NCI-H345 treated with DMSO at 0.1 percent for 48 hours (cell line): ENCODE data around the gene FAM217A.

Experiments
- DNase-seq: peaks from one replicate; lab custom pipeline; 2025; ENCODE audit not compliant: unreplicated experiment; lab: John Stamatoyannopoulos, UW

The FAM217A gene

DNA sequence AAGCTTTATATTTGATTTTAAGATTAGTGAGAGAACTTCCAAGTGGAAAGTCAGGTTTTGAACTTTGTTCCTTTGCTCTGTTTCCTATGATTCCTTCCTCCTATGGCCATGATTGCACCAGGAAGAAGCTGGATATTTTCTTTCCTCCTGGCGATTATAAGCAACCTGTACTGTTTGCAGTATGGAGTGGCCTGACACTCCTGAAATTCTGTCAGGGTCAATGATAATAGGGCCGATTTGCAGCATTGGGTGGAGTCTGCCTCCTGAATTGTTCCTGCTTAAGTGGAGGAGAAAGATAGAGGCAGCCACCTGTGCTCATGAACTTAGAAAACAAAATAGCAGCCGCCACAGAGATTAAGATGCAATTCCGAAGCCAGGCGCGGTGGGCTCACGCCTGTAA is 9.8 kb upstream of the FAM217A start:
- DNase-seq: no peak

DNA sequence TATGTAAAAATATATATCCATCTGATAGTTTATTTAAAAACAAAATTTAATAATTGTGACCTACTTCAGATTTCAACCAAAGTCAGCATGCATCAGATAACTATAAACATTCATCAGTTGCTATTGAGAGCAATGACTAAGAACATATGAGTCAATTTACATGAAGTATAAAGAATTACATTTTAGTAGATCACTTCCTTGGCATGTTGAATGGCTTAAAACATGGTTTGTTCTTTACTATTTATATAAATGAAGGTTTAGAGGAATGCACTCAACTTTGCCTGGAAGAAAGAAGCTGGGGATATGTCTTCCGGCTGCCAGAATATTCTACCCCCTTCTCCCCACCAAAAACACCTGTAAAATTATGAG is 6.4 kb upstream of the FAM217A start:
- DNase-seq: no peak

- DNase-seq: no peak
Observed at GRCh38 chr6:4084444-4085331, 5.8 kb upstream of the FAM217A start.

GRCh38 chr6:4074478-4075235 is 4.3 kb downstream of the FAM217A start:
- DNase-seq: no peak

DNA sequence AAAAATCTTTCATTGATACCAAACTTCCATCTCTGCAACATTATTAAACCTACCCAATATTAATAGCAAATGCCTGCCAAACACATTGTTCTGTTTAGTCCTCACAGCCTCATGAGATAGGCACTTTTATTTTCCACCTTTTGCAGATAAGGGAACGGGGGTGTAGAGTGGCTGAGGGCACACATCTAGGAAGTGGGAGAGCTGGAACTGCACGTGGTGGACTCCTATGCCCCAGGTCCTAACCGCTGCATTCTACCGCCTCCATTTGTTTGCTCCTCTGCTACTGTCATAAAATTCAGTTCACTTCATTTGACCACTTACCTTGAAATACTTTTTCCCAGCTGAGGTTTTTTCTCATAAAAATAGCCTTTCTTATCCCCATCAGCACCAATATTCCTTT is 7.6 kb downstream of the FAM217A start:
- DNase-seq: no peak

DNA sequence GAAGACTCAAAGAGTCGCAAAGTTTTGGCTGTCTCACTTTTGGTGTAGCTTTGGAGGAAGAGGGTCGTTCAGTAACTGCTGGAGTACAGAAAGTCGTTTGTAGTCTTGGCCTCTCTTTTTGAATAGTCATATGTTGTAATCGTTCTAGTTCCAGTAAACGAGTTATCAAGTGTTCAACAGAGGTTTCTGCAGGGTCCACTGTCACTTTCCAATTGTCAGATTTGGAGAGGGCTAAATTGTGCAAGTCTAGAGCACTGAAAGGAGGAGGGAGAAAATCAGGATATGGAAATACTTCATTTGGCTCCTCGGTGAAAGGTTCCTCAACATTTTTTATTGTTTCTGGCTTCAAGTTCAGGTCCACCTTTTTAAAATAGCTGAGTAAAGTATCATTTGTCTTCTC is 9.7 kb downstream of the FAM217A start:
- DNase-seq: no peak

DNA sequence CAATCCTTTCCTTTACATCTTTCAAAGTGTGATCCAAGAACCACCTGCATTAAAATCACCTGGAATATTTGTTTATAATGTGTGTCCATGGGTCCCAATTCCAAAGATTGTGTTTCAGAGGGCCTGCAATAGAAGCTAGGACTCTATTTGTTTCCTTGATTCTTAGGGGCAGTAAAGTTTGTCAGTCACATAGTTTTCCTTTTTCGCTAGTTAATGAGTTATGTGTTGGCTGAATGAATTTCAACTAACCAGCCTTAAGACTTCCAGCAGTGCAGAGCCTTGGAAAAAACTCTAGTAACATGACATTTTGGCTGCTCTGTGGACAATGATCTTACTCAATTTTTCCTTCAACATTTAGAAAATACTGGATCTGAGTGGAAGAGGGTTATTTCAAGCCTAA is 11.3 kb downstream of the FAM217A start:
- no peak for DNase-seq

GRCh38 chr6:4066029-4066755 is 12.7 kb downstream of the FAM217A start:
- DNase-seq: no peak

DNA sequence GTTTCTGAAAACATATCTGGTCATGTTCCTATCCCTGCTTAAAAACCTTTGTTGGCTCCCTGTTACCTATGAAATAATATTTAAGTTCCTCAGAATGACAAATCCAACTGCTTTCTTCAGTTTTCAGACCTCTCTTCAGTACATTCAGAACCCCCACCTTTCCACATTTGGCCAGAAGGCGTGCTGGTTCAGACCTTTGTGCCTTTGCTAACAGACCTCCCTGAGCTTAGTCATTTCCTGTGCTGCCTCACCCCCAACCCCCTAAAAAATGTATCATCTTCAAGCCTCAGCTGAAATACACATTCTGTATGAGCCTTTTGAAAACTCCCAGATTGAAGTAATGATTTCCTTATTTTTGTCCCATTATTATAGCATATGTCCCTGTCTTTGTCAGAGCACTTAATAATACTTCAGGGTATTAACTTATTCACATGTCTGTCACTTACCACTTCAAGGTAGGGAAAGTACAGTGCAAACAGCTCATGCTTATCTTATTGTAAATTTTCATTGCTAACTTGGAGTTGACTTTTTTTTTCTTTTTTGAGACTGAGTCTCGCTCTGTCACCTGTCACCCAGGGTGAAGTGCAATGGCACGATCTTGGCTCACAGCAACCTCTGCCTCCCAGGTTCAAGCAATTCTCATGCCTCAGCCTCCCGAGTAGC is 19.7 kb downstream of the FAM217A start:
- no peak for DNase-seq

DNA sequence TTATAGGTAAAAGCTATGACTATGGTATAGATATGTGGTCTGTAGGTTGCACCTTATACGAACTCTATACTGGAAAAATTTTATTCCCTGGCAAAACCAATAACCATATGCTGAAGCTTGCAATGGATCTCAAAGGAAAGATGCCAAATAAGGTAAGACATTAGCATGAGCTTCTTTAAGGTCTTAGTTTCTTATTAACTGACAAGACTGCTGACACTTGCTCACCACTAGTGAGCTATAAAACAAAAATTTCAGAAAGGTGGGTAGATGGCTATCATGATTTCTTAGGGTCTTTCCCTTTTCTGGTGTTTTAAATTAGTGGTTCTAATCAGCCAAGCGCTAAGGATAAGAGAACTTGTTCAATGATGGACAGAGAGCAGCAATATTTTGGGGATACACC is 21.9 kb downstream of the FAM217A start:
- DNase-seq: no peak

DNA sequence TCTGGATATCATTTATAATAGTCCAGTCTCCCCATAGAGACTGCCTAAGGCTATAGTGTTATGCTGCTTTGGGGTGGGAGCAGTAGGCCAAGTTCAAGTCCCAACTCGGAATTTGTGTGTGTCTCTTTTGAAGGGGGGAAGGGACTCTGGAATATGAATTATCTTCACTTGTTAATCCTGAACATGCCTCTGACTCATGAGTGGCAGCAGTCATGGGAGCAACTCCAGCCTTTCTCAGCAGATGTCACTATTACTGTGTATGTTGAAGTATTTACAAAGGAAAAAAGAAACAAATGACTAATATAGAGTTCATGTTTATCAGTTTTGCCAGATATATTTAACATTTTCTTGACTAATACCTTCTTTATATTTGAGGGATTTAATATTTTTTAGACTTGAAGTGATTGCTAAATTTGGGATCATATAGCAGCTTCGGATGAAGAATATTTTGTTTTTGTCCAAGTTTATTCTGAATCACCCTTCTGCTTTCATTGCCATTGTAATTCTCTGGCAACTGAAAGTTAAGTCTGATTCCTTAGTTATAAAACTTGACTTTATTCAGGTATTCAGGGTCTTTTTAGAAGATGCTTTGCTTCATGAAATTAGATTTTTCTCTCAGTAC is 23.4 kb downstream of the FAM217A start:
- no peak for DNase-seq

- DNase-seq: no peak
Observed at GRCh38 chr6:4049246-4049645, 29.7 kb downstream of the FAM217A start.

DNA sequence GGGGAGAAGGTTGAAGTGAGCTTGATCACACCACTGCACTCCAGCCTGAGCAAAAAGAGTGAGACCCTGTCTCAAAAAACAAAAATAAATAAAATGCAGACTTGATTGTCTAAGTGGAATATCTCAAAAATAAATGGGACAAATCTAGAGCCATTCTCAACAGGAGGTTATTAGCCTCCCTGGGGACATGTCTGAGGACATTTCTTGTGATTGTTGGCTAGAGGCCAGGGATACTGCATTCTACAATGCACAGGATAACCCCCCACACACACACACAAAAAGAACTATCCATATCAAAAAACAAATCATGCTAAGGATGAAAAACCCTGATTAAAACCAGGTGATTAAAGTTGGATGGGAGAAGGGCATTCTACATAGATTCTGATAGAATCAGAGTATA is 37.5 kb downstream of the FAM217A start:
- DNase-seq: no peak

DNA sequence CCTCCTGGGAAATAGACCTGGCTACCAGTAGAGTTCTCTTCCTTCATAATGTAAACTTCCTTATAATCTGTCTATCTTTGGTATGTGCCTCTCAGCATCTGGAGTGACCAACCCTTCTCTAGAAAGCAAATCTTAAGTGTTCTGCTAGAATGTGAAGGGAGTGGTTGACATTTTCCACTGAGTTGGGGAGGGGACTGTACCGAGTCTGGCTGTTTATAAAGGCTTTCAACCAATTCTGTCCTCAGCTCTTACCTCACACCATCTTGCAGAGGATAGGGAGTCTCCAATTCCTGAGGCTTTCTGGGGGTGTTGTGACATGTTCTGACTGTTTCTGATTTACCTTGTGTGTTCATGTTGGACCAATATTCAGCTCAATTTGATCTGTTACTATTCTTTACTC is 39.6 kb downstream of the FAM217A start:
- no peak for DNase-seq

DNA sequence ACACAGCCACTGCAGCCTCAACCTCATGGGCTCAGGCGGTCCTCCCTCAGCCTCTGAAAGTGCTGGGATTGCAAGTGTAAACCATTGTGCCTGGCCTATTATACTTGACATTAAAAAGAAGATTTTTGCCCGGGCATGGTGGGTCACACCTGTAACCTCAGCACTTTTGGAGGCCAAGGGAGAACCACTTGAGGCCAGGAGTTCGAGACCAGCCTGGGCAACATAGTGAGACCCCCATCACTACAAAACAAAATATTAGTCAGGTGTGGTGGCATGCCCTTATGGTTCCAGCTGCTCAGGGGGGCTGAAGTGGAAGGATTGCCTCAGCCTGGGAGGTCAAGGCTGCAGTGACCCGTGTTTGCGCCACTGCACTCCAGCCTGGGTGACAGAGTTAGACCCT is 42.4 kb downstream of the FAM217A start:
- DNase-seq: no peak

- no peak for DNase-seq
Observed at GRCh38 chr6:4032475-4032874, 46.5 kb downstream of the FAM217A start.

- DNase-seq: no peak
Observed at GRCh38 chr6:4031442-4031841, 47.5 kb downstream of the FAM217A start.

DNA sequence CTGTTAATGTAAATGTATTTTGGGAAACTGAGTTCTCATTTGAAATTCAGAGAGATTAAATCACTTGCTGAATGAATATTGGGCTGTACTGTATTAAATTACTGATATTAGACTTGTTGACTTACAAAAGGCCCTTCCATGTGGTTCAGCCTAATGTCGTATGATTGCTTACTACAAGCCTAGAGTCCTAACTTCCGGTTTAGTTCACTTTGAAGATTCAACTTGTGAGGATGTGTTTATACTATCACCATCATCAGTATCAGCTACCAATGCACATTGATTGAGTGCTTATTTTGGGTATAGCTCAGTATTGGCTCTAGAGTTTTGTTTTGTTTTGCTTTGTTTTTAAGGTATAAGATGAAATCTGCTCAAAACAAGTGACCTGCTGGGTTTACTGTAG is 48.3 kb downstream of the FAM217A start:
- DNase-seq: no peak

GRCh38 chr6:4029687-4030086 is 49.2 kb downstream of the FAM217A start:
- no peak for DNase-seq

DNA sequence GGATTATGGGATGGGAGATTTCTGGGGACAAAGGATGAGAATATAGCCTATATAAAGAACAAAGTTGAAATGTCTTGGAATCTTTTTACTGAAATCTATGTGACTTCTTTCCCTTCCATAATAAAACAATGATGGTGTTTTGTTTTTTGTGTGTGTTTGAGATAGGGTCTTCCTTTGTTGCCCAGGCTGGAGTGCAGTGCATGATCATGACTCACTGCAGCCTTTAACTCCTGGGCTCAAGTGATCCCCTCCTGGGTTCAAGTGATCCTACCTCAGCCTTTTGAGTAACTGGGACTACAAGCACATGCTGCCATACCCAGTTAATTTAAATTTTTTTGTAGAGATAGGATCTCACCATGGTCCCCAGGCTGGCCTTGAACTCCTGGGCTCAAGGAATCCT is 50.9 kb downstream of the FAM217A start:
- DNase-seq: no peak

- DNase-seq: no peak
Observed at GRCh38 chr6:4025681-4026080, 53.3 kb downstream of the FAM217A start.
